Calu3 (cell line): ENCODE data around the gene APRT. TPM values are rescaled to one million over a fixed set of nuclear protein-coding genes. Genes with fewer than 3 reads are reported as not detected.

ENCODE experiments used
- BruUV-seq: library from RNA; stranded (reverse); fragments of 400-500 nt; replicated peaks from 2 replicates; lab custom pipeline; 2021; lab: Mats Ljungman, UMichigan
- CTCF ChIA-PET: fragments of 300-600 bp; sonication (Branson Sonifier 250); formaldehyde crosslinking; loops from one replicate; lab custom pipeline; 2022; ENCODE audit warnings: antibody characterized with exemption; lab: Charles Lee
- DNase-seq: peaks from one replicate; pipeline ENCODE4 v3.0.0; 2022
- H3K27ac Mint-ChIP-seq: one replicate; pipeline ENCODE4 v1.8.0; 2022; ENCODE audit warnings: mixed read lengths; ENCODE audit not compliant: unreplicated experiment
- H3K27me3 Mint-ChIP-seq: one replicate; pipeline ENCODE4 v1.8.0; 2022; ENCODE audit warnings: mixed read lengths; ENCODE audit not compliant: unreplicated experiment
- H3K36me3 Mint-ChIP-seq: one replicate; pipeline ENCODE4 v1.8.0; 2022; ENCODE audit warnings: mild to moderate bottlenecking, moderate library complexity, mixed read lengths; ENCODE audit not compliant: insufficient read depth, unreplicated experiment
- H3K4me1 Mint-ChIP-seq: one replicate; pipeline ENCODE4 v1.8.0; 2022; ENCODE audit warnings: mild to moderate bottlenecking, low read depth, mixed read lengths; ENCODE audit not compliant: unreplicated experiment
- H3K4me3 Mint-ChIP-seq: one replicate; pipeline ENCODE4 v1.8.0; 2022; ENCODE audit warnings: mild to moderate bottlenecking, low read depth, moderate library complexity, mixed read lengths; ENCODE audit not compliant: unreplicated experiment
- H3K9me3 Mint-ChIP-seq: one replicate; pipeline ENCODE4 v1.8.0; 2022; ENCODE audit warnings: low read depth, mixed read lengths; ENCODE audit not compliant: unreplicated experiment
- CTCF ChIP-seq: fragments of 200-600 bp; IDR thresholded peaks from one replicate; pipeline ENCODE4 v1.8.0; 2022; ENCODE audit warnings: antibody characterized with exemption; ENCODE audit not compliant: unreplicated experiment
- intact Hi-C: fragments of 100-400 bp; cut with micrococcal nuclease; formaldehyde crosslinking; loops from one replicate; pipeline ENCODE4 v1.10.0; 2022; ENCODE audit not compliant: unreplicated experiment
- total RNA-seq: library from RNA; stranded (reverse); gene quantifications from 2 replicates; pipeline ENCODE4 v1.2.3, GENCODE V29; 2022

Gene APRT
- total RNA-seq, 1 experiment from 2014 or later = 203 TPM

GRCh38 chr16:88767546-88768070 lies 44.1 kb downstream of the APRT start:
- Mint-ChIP-seq H3K9me3 (no peaks in the 10 kb centered on the region), H3K27ac (no peak overlapping the region), H3K4me3 (no peak overlapping the region), H3K27me3 (no peaks in the 10 kb centered on the region), H3K4me1 (peaks cover 65% of the 10 kb centered on the region), H3K36me3 (peaks cover 64% of the 10 kb centered on the region)
- no TSS peak for BruUV-seq
- TF ChIP-seq CTCF = no peak
- DNase-seq = no peak
- intact Hi-C loops = no loop called here
- CTCF ChIA-PET = no interaction called here

GRCh38 chr16:88766975-88767374 lies 44.8 kb downstream of the APRT start:
- DNase-seq = no peak
- peaks cover 64% of the 10 kb centered on the region for H3K36me3 Mint-ChIP-seq
- H3K4me1 Mint-ChIP-seq = peaks cover 65% of the 10 kb centered on the region
- intact Hi-C loops = no loop called here
- CTCF ChIA-PET = no interaction called here
- H3K4me3 Mint-ChIP-seq = no peak overlapping the region
- H3K27me3 Mint-ChIP-seq = no peaks in the 10 kb centered on the region
- no peak for TF ChIP-seq CTCF
- no peak overlapping the region for H3K27ac Mint-ChIP-seq
- H3K9me3 Mint-ChIP-seq = no peaks in the 10 kb centered on the region
- no TSS peak for BruUV-seq

- CTCF ChIA-PET = interaction anchor here (1.4 to 2.1 kb wide), 2 partner anchors 9 to 27 kb away, joined by 4 to 7 read pairs; no protein-coding TSS in a partner anchor
- peaks cover 53% of the 10 kb centered on the region for H3K36me3 Mint-ChIP-seq
- no peaks in the 10 kb centered on the region for H3K27me3 Mint-ChIP-seq
- no TSS peak for BruUV-seq
- DNase-seq = peak; percentile 98
- peak overlapping the region; percentile 11 for H3K4me3 Mint-ChIP-seq
- TF ChIP-seq CTCF = no peak
- intact Hi-C loops = no loop called here
- H3K4me1 Mint-ChIP-seq = peaks cover 61% of the 10 kb centered on the region
- H3K9me3 Mint-ChIP-seq = no peaks in the 10 kb centered on the region
- H3K27ac Mint-ChIP-seq = no peak overlapping the region
These were observed 46.8 kb downstream of the APRT start for GRCh38 chr16:88764913-88765349.

- CTCF ChIA-PET = interaction anchor here (1.2 to 4.8 kb wide), 6 partner anchors 9 to 452 kb away, joined by 3 to 26 read pairs (median 6); no protein-coding TSS in a partner anchor
- Mint-ChIP-seq H3K4me1 (peaks cover 57% of the 10 kb centered on the region), H3K36me3 (peaks cover 53% of the 10 kb centered on the region), H3K9me3 (no peaks in the 10 kb centered on the region), H3K4me3 (peak overlapping the region; percentile 11), H3K27ac (peak overlapping the region; percentile 14), H3K27me3 (no peaks in the 10 kb centered on the region)
- TSS peak; percentile 74 for BruUV-seq
- no peak for DNase-seq
- intact Hi-C loops = no loop called here
- TF ChIP-seq CTCF = no peak
These were observed 47.6 kb downstream of the APRT start for GRCh38 chr16:88764080-88764479.
